Progenitor cell of endocrine pancreas (in vitro differentiated cells): ENCODE measurements around the gene HSD11B1. TPM values are rescaled to one million over a fixed set of nuclear protein-coding genes. Genes with fewer than 3 reads are reported as not detected.

Experiments used
- DNase-seq: peaks from one replicate; pipeline ENCODE4 v3.0.0; 2021; ENCODE audit warnings: low spot score; ENCODE audit not compliant: unreplicated experiment
- H3K27ac Mint-ChIP-seq: 2 replicates; pipeline ENCODE4 v1.8.0; 2021; ENCODE audit warnings: mild to moderate bottlenecking, moderate library complexity, mixed read lengths
- H3K27me3 Mint-ChIP-seq: 2 replicates; pipeline ENCODE4 v1.8.0; 2021; ENCODE audit warnings: mixed read lengths
- H3K36me3 Mint-ChIP-seq: 2 replicates; pipeline ENCODE4 v1.8.0; 2022; ENCODE audit warnings: mixed read lengths; ENCODE audit not compliant: insufficient read depth
- H3K4me1 Mint-ChIP-seq: 2 replicates; pipeline ENCODE4 v1.8.0; 2021; ENCODE audit warnings: low read depth, mixed read lengths
- H3K4me3 Mint-ChIP-seq: 2 replicates; pipeline ENCODE4 v1.8.0; 2021; ENCODE audit warnings: low read depth, mild to moderate bottlenecking, moderate library complexity, mixed read lengths
- H3K9me3 Mint-ChIP-seq: 2 replicates; pipeline ENCODE4 v1.8.0; 2021; ENCODE audit warnings: low read depth, mixed read lengths
- long read RNA-seq: library from polyadenylated mRNA; unstranded; transcript quantifications from one replicate; pipeline ENCODE4 v2.0.0, GENCODE V29; 2020
- total RNA-seq: library from RNA; stranded (reverse); gene quantifications from 2 replicates; pipeline ENCODE4 v1.2.1, GENCODE V29; 2021
- TF ChIP-seq, protein P1 (sequence below): fragments of 200-600 bp; sonication (generic); IDR thresholded peaks from one replicate; pipeline ENCODE4 v1.5.0; 2021; ENCODE audit warnings: antibody characterized with exemption, mild to moderate bottlenecking; ENCODE audit not compliant: unreplicated experiment

HSD11B1 gene
- total RNA-seq: not detected in 2 replicates
- long read RNA-seq: 0 reads

DNA sequence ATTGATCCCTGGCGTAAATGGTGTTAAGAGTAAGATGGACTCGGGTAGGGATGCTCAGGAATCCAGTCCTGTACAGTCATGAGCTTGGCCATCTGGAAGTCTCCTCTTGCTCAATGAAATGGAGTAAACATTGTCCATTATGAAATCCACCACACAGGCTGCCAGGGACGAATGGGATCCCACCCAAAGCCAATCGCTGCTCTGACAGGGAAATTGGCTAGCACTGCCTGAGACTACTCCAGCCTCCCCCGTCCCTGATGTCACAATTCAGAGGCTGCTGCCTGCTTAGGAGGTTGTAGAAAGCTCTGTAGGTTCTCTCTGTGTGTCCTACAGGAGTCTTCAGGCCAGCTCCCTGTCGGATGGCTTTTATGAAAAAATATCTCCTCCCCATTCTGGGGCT lies at the start of gene HSD11B1:
Gene HSD11B1, plus strand, starts transcription at position 263 of the 400 bp plus-strand sequence. Its CDS starts 97 bp downstream, at position 360.
- no peaks in the 10 kb centered on the region for H3K9me3 Mint-ChIP-seq
- H3K36me3 Mint-ChIP-seq: no peaks in the 10 kb centered on the region
- peaks cover 16% of the 10 kb centered on the region for H3K27me3 Mint-ChIP-seq
- DNase-seq: no peak
- H3K27ac Mint-ChIP-seq: no peak within 1 kb of the TSS
- no peaks in the 10 kb centered on the region for H3K4me1 Mint-ChIP-seq
- H3K4me3 Mint-ChIP-seq: no peak within 1 kb of the TSS
- TF ChIP-seq, protein P1, sequence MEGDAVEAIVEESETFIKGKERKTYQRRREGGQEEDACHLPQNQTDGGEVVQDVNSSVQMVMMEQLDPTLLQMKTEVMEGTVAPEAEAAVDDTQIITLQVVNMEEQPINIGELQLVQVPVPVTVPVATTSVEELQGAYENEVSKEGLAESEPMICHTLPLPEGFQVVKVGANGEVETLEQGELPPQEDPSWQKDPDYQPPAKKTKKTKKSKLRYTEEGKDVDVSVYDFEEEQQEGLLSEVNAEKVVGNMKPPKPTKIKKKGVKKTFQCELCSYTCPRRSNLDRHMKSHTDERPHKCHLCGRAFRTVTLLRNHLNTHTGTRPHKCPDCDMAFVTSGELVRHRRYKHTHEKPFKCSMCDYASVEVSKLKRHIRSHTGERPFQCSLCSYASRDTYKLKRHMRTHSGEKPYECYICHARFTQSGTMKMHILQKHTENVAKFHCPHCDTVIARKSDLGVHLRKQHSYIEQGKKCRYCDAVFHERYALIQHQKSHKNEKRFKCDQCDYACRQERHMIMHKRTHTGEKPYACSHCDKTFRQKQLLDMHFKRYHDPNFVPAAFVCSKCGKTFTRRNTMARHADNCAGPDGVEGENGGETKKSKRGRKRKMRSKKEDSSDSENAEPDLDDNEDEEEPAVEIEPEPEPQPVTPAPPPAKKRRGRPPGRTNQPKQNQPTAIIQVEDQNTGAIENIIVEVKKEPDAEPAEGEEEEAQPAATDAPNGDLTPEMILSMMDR: no peak

GRCh38 chr1:209655411-209656231 lies 49.0 kb upstream of the HSD11B1 start:
- no peaks in the 10 kb centered on the region for H3K27me3 Mint-ChIP-seq
- TF ChIP-seq, protein P1: no peak
- peak overlapping the region; percentile 93 for H3K27ac Mint-ChIP-seq
- DNase-seq: no peak
- H3K36me3 Mint-ChIP-seq: no peaks in the 10 kb centered on the region
- no peaks in the 10 kb centered on the region for H3K9me3 Mint-ChIP-seq
- no peak overlapping the region for H3K4me3 Mint-ChIP-seq
- peaks cover 43% of the 10 kb centered on the region for H3K4me1 Mint-ChIP-seq

DNA sequence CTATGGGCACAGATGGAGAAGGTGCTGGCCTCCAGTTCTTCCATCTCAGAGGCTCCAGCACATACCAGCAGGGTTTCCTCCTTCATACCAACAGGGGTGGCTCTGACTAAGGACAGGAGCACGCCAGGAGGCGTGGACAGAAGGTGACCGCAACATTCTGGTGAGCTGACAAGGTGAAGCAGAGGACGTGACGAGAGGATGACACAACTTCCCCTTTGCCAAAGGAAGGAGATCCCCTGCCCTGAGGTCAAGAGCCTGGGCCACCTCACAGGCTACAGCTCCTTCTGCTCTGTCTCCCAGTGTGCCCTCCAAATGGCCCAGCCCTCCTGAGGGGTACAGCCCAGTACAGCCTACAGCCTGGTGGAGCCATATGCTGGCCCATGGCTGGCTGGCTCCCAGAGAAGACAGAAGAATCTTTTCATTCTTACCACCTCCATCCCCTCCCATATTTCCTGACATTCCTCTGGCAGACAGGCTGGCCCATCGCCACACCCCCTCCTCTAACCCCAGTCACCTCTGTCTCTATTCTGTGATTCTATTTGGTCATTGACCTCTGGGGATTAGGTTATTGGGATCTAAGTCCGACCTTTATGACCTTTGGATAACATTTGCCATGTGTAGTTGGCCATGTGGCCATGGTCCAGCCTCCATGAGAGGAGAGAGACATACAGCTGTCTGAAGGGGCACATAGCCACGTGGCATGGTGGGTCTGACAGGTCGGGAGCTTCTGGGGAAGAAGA lies 47.3 kb upstream of the HSD11B1 start:
- H3K4me1 Mint-ChIP-seq: peaks cover 35% of the 10 kb centered on the region
- H3K9me3 Mint-ChIP-seq: no peaks in the 10 kb centered on the region
- TF ChIP-seq, protein P1: no peak
- no peak for DNase-seq
- H3K36me3 Mint-ChIP-seq: no peaks in the 10 kb centered on the region
- H3K27me3 Mint-ChIP-seq: no peaks in the 10 kb centered on the region
- H3K4me3 Mint-ChIP-seq: no peak overlapping the region
- peak overlapping the region; percentile 10 for H3K27ac Mint-ChIP-seq

DNA sequence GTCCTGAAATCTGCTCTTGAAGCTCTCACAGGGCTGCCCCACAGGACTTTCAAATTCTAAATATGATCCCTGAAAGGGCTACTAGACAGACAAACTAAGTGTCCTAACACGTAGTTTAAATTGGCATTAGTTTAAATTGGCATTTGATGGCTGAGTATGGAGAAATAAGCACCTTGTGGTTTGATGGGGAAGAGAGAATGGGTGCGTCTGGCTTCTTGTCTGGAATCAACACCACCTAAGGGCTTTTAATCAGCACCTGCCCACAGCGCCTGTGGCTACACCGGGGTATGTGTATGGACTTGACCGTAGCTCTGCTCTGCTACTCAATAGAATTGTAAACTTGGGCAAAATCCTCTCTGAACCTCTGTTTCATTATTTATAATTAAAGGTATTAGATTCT lies 46.7 kb upstream of the HSD11B1 start:
- Mint-ChIP-seq H3K27me3 (peaks cover under 1% of the 10 kb centered on the region), H3K9me3 (no peaks in the 10 kb centered on the region), H3K36me3 (no peaks in the 10 kb centered on the region), H3K27ac (no peak overlapping the region), H3K4me1 (peaks cover 30% of the 10 kb centered on the region), H3K4me3 (no peak overlapping the region)
- TF ChIP-seq, protein P1: no peak
- no peak for DNase-seq

GRCh38 chr1:209659909-209660308 lies 44.7 kb upstream of the HSD11B1 start:
- DNase-seq: no peak
- Mint-ChIP-seq H3K27me3 (peaks cover 3% of the 10 kb centered on the region), H3K27ac (no peak overlapping the region), H3K9me3 (no peaks in the 10 kb centered on the region), H3K4me3 (no peak overlapping the region), H3K4me1 (peaks cover 14% of the 10 kb centered on the region), H3K36me3 (no peaks in the 10 kb centered on the region)
- TF ChIP-seq, protein P1: no peak
